ENCODE data around the gene DNAJC13. TPM values are rescaled to one million over a fixed set of nuclear protein-coding genes. Genes with fewer than 3 reads are reported as not detected.
"Not testable (repeated sequence)": the region's sequence is repeated elsewhere in the genome, so short reads cannot be mapped to it uniquely, and the experiment has no call there.

Gene DNAJC13
- total RNA-seq, 4 donors from 2014 or later = 43.1 to 52.4 (median 48.8) TPM

DNA sequence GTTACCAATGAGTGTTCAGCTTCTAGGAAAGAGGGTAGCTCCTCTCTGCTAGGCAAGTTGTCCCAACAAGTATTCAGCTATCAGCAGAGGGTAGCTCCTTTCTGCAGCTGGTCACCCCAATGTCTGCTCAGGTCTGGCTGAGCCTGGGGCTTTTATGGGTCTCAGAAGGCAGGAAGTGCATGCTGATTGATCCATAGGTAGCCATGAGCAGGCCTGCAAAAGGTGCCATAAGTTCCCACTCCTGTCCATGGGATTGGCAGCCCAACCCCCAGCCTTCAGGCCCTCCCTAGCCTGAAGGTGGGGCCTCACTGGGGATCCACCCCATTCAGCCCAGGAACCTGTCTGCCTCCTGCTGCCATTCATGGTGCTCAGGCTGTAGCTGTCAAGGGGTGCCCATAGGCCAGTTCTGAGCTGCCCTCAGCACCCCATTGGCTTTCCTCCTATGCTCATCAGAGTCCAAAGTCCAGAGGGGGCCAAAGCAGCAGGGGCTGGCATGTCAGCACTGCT, 34.6 kb upstream of the DNAJC13 start:
- no peaks in the 10 kb centered on the region for H3K36me3 ChIP-seq
- H3K27me3 ChIP-seq = peaks cover 0 to 15% (median 0%) of the 10 kb centered on the region in 4 donors
- no peak for TF ChIP-seq POLR2A (IDR thresholded peaks at IDR 0.05; ENCODE audit: low read depth)
- no peak for TF ChIP-seq POLR2AphosphoS5 (IDR thresholded peaks at IDR 0.05)
- TF ChIP-seq, protein P1, sequence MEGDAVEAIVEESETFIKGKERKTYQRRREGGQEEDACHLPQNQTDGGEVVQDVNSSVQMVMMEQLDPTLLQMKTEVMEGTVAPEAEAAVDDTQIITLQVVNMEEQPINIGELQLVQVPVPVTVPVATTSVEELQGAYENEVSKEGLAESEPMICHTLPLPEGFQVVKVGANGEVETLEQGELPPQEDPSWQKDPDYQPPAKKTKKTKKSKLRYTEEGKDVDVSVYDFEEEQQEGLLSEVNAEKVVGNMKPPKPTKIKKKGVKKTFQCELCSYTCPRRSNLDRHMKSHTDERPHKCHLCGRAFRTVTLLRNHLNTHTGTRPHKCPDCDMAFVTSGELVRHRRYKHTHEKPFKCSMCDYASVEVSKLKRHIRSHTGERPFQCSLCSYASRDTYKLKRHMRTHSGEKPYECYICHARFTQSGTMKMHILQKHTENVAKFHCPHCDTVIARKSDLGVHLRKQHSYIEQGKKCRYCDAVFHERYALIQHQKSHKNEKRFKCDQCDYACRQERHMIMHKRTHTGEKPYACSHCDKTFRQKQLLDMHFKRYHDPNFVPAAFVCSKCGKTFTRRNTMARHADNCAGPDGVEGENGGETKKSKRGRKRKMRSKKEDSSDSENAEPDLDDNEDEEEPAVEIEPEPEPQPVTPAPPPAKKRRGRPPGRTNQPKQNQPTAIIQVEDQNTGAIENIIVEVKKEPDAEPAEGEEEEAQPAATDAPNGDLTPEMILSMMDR (IDR thresholded peaks at IDR 0.05) = no peak
- no peak for TF ChIP-seq EP300 (IDR thresholded peaks at IDR 0.05)
- intact Hi-C loops (cut with DNase I) = no loop called here
- no peak overlapping the region for H3K27ac ChIP-seq (replicated peaks in 1 of 4)
- no peaks in the 10 kb centered on the region for H3K4me1 ChIP-seq
- no peak overlapping the region for H3K4me3 ChIP-seq
- no peak for DNase-seq (ENCODE audit: extremely low spot score)
- no peaks in the 10 kb centered on the region for H3K9me3 ChIP-seq

DNA sequence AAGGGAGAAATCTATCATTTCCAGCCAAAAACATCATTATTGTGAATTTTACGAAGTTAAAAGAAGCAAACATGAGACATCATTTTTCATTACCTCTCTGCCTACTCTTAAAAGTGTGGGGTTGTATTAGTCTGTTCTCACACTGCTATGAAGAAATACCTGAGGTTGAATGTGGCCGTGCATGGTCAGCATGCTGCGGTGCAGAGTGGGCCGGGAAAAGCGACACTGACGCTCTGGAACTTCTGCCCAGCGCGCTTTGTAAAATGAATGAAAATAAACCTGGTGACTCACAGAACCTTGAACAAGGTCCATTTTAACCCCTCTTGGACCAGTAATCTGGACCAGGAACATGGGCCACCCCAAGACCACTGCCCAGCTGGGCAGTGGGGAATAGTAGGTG, 31.0 kb upstream of the DNAJC13 start:
- H3K4me1 ChIP-seq = no peaks in the 10 kb centered on the region
- H3K36me3 ChIP-seq = no peaks in the 10 kb centered on the region
- 89% methylated on average over 8 of the region's 8 CpGs for WGBS
- no peaks in the 10 kb centered on the region for H3K9me3 ChIP-seq
- intact Hi-C loops (cut with DNase I) = no loop called here
- no peak overlapping the region for H3K4me3 ChIP-seq
- H3K27ac ChIP-seq (replicated peaks in 1 of 4) = no peak overlapping the region
- peaks cover 0 to 15% (median 0%) of the 10 kb centered on the region in 4 donors for H3K27me3 ChIP-seq
- DNase-seq (ENCODE audit: extremely low spot score) = no peak
- TF ChIP-seq EP300 (IDR thresholded peaks at IDR 0.05) (no peak), POLR2A (IDR thresholded peaks at IDR 0.05; ENCODE audit: low read depth) (no peak), POLR2AphosphoS5 (IDR thresholded peaks at IDR 0.05) (no peak)
- TF ChIP-seq, protein P1 (IDR thresholded peaks at IDR 0.05) = no peak

DNA sequence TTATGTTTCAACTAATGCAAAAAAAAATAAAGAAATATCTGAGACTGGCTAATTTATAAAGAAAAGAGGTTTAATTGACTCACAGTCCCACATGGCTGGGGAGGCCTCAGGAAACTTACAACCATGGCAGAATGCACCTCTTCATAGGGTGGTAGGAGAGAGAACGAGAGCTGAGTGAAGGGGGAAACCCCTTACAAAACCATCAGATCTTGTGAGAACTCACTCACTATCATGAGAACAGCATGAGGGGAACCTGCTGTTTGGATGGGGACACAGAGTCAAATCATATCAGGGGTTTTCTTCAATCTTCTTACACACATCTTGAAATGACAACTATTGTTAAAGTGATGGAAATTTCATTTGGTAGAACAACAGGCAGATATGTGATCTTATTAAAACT, 24.6 kb upstream of the DNAJC13 start:
- 96% methylated on average over 1 of the region's 1 CpG for WGBS
- not testable (repeated sequence) for DNase-seq (ENCODE audit: extremely low spot score); H3K27me3 ChIP-seq; H3K27ac ChIP-seq (replicated peaks in 1 of 4); H3K36me3 ChIP-seq; H3K4me3 ChIP-seq; H3K4me1 ChIP-seq; H3K9me3 ChIP-seq
- intact Hi-C loops (cut with DNase I) = loop anchor here (10.0 kb wide), 1 partner anchor 138 kb away; no protein-coding TSS in a partner anchor

DNA sequence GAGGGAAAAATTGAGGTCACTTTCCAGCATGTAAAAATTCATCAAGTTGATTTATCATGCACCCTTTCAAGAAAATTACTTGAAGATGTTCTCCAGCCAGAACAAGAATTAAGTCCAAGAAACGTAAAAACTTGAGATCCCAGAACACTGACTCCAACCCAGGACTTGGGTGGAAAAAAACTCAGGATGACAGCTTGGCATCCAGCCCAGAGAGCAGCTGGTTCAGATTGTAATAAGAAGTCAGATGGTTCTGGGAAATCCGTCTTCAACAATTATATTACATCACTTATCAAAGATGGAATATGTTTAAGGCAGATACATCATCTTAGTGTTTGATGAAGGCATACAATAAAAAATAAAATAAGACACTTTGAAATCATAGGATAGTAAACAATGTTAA, 23.0 kb upstream of the DNAJC13 start:
- intact Hi-C loops (cut with DNase I) = loop anchor here (10.0 kb wide), 1 partner anchor 140 kb away; no protein-coding TSS in a partner anchor
- no peak overlapping the region for H3K27ac ChIP-seq (replicated peaks in 1 of 4)
- TF ChIP-seq POLR2A (IDR thresholded peaks at IDR 0.05; ENCODE audit: low read depth) (no peak), EP300 (IDR thresholded peaks at IDR 0.05) (no peak), POLR2AphosphoS5 (IDR thresholded peaks at IDR 0.05) (no peak)
- TF ChIP-seq, protein P1 (IDR thresholded peaks at IDR 0.05) = no peak

DNA sequence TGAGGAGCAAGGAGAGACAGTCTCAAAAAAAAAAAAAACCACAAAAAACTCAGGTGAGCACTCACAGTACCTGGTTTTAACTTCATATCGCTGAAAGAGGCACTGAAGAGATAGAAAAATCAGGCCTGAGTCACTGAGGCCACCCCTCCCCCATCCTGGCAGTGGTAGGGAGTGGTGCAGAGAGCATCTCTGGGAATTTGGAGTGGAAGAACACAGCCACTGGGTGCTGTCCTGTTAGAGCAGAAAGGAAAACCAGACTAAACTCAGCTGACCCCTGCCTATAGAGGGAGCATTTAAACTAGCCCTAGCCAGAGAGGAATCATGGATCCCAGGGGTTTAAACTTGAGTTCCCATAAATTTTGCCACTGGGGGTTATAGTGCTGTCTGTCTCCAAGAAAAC, 22.2 kb upstream of the DNAJC13 start:
- WGBS = 67% methylated on average over 1 of the region's 1 CpG
- intact Hi-C loops (cut with DNase I) = loop anchor here (5.0 to 10.0 kb wide), 2 partner anchors 43 to 140 kb away; no protein-coding TSS in a partner anchor
- TF ChIP-seq POLR2A (IDR thresholded peaks at IDR 0.05; ENCODE audit: low read depth) (no peak), EP300 (IDR thresholded peaks at IDR 0.05) (no peak), POLR2AphosphoS5 (IDR thresholded peaks at IDR 0.05) (no peak)
- TF ChIP-seq, protein P1 (IDR thresholded peaks at IDR 0.05) = no peak
- no peak for DNase-seq (ENCODE audit: extremely low spot score)
- H3K9me3 ChIP-seq = no peaks in the 10 kb centered on the region
- H3K4me1 ChIP-seq = no peaks in the 10 kb centered on the region
- no peak overlapping the region for H3K27ac ChIP-seq (replicated peaks in 1 of 4)
- H3K4me3 ChIP-seq = no peak overlapping the region
- H3K36me3 ChIP-seq = no peaks in the 10 kb centered on the region
- no peaks in the 10 kb centered on the region for H3K27me3 ChIP-seq

More for the DNA sequence above, 23.0 kb upstream of the DNAJC13 start:
- Histone ChIP-seq H3K27me3 (no peaks in the 10 kb centered on the region), H3K4me3 (no peak overlapping the region), H3K9me3 (no peaks in the 10 kb centered on the region), H3K36me3 (no peaks in the 10 kb centered on the region), H3K4me1 (no peaks in the 10 kb centered on the region)
- 23% methylated on average over 2 of the region's 2 CpGs for whole genome bisulfite sequencing
- no peak for DNase-seq (ENCODE audit: extremely low spot score)

Data from esophagus muscularis mucosa (tissue), 4 donors.